Smooth muscle cell (in vitro differentiated cells): ENCODE data around the gene ERF. TPM values are rescaled to one million over a fixed set of nuclear protein-coding genes. Genes with fewer than 3 reads are reported as not detected.

Source experiments
- DNase-seq: peaks from one replicate; lab custom pipeline; 2025; ENCODE audit not compliant: unreplicated experiment; lab: John Stamatoyannopoulos, UW
- H2AFZ ChIP-seq: fragments of 200-600 bp; sonication (generic); 2 replicates; pipeline ENCODE4 v1.6.0; 2016; ENCODE audit warnings: antibody characterized with exemption, low read depth, mild to moderate bottlenecking
- H3F3A ChIP-seq: fragments of 200-600 bp; sonication (generic); 2 replicates; pipeline ENCODE4 v1.6.0; 2017; ENCODE audit warnings: antibody characterized with exemption, low read depth
- H3K27ac ChIP-seq: fragments of 200-600 bp; sonication (generic); 2 replicates; pipeline ENCODE4 v1.5.1; 2016; ENCODE audit warnings: low read depth, mild to moderate bottlenecking
- H3K27me3 ChIP-seq: fragments of 200-600 bp; sonication (generic); 2 replicates; pipeline ENCODE4 v1.6.1; 2016; ENCODE audit warnings: low read depth, mild to moderate bottlenecking
- H3K36me3 ChIP-seq: fragments of 200-600 bp; sonication (generic); 2 replicates; pipeline ENCODE4 v1.5.1; 2016; ENCODE audit warnings: low read depth
- H3K4me1 ChIP-seq: fragments of 200-600 bp; sonication (generic); 2 replicates; pipeline ENCODE4 v1.5.1; 2016; ENCODE audit warnings: low read depth
- H3K4me2 ChIP-seq: fragments of 200-600 bp; sonication (generic); 2 replicates; pipeline ENCODE4 v1.6.0; 2016; ENCODE audit warnings: mild to moderate bottlenecking
- H3K4me3 ChIP-seq: fragments of 200-600 bp; sonication (generic); 2 replicates; pipeline ENCODE4 v1.5.1; 2016; ENCODE audit warnings: mild to moderate bottlenecking
- H3K79me2 ChIP-seq: fragments of 200-600 bp; sonication (generic); 2 replicates; pipeline ENCODE4 v1.6.0; 2016; ENCODE audit warnings: low read depth, mild to moderate bottlenecking
- H3K9ac ChIP-seq: fragments of 200-600 bp; sonication (generic); 2 replicates; pipeline ENCODE4 v1.6.0; 2016; ENCODE audit warnings: low read depth
- H3K9me3 ChIP-seq: fragments of 200-600 bp; sonication (generic); replicated peaks from 2 replicates; pipeline ENCODE4 v1.5.1; 2016; ENCODE audit warnings: low read depth
- H4K20me1 ChIP-seq: fragments of 200-600 bp; sonication (generic); 2 replicates; pipeline ENCODE4 v1.6.0; 2016; ENCODE audit warnings: low read depth
- WGBS: methylation state at CpG from one replicate; pipeline ENCODE4 v1.1.7; 2016; ENCODE audit warnings: low lambda C conversion rate; 5-methylcytosine and 5-hydroxymethylcytosine counted together
- polyA plus RNA-seq: library from polyadenylated mRNA; unstranded; fragments of >200 nt; fragmentation: Nextera tagmentation; extraction: Ambion mirVana; gene quantifications from 2 replicates; pipeline ENCODE4 v1.2.1, GENCODE V29; 2016
- total RNA-seq: library from RNA; depleted of rRNA; stranded (reverse); fragments of >200 nt; gene quantifications from 2 replicates; pipeline ENCODE4 v1.2.3, GENCODE V29; 2014
- TF ChIP-seq, protein P1 (sequence below): fragments of 200-600 bp; sonication (generic); IDR thresholded peaks from 2 replicates; pipeline ENCODE4 v1.5.1; 2017; ENCODE audit warnings: borderline replicate concordance, mild to moderate bottlenecking, antibody characterized with exemption; ENCODE audit not compliant: insufficient read depth, poor library complexity, severe bottlenecking

The ERF gene
- total and polyA plus RNA-seq, 2 experiments from 2014 or later = 14.9 to 20.5 TPM

GRCh38 chr19:42255766-42256745 is 1.1 kb upstream of the ERF start:
- DNase-seq = no peak
- Histone ChIP-seq H3K4me2 (peak overlapping the region; percentile 100), H3K27ac (peak overlapping the region; percentile 97), H3K9me3 (no peaks in the 10 kb centered on the region), H3K27me3 (no peaks in the 10 kb centered on the region), H4K20me1 (peaks cover 25% of the 10 kb centered on the region), H2AFZ (peak overlapping the region; percentile 97), H3K4me3 (peak overlapping the region; percentile 98), H3F3A (peaks cover 5% of the 10 kb centered on the region), H3K36me3 (no peaks in the 10 kb centered on the region), H3K79me2 (peaks cover 39% of the 10 kb centered on the region), H3K4me1 (peaks cover 23% of the 10 kb centered on the region), H3K9ac (peak overlapping the region; percentile 59)
- WGBS = 12% methylated on average over 38 of the region's 38 CpGs
- TF ChIP-seq, protein P1, sequence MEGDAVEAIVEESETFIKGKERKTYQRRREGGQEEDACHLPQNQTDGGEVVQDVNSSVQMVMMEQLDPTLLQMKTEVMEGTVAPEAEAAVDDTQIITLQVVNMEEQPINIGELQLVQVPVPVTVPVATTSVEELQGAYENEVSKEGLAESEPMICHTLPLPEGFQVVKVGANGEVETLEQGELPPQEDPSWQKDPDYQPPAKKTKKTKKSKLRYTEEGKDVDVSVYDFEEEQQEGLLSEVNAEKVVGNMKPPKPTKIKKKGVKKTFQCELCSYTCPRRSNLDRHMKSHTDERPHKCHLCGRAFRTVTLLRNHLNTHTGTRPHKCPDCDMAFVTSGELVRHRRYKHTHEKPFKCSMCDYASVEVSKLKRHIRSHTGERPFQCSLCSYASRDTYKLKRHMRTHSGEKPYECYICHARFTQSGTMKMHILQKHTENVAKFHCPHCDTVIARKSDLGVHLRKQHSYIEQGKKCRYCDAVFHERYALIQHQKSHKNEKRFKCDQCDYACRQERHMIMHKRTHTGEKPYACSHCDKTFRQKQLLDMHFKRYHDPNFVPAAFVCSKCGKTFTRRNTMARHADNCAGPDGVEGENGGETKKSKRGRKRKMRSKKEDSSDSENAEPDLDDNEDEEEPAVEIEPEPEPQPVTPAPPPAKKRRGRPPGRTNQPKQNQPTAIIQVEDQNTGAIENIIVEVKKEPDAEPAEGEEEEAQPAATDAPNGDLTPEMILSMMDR = no peak

- TF ChIP-seq, protein P1 = no peak
- H3K4me2 ChIP-seq = peak overlapping the region; percentile 100
- no peaks in the 10 kb centered on the region for H3K27me3 ChIP-seq
- peaks cover 23% of the 10 kb centered on the region for H3K4me1 ChIP-seq
- peaks cover 5% of the 10 kb centered on the region for H3F3A ChIP-seq
- H3K36me3 ChIP-seq = no peaks in the 10 kb centered on the region
- H3K27ac ChIP-seq = peak overlapping the region; percentile 97
- 2% methylated on average over 51 of the region's 70 CpGs for WGBS
- peaks cover 43% of the 10 kb centered on the region for H4K20me1 ChIP-seq
- H3K9me3 ChIP-seq = no peaks in the 10 kb centered on the region
- H3K79me2 ChIP-seq = peaks cover 55% of the 10 kb centered on the region
- peak overlapping the region; percentile 98 for H3K4me3 ChIP-seq
- peak overlapping the region; percentile 98 for H3K9ac ChIP-seq
- DNase-seq = peak; percentile 55
- no peak overlapping the region for H2AFZ ChIP-seq
These were observed 659 bp downstream of the ERF start for GRCh38 chr19:42254089-42254849.

GRCh38 chr19:42253245-42254088 is 1.5 kb downstream of the ERF start:
- Histone ChIP-seq H2AFZ (no peak overlapping the region), H3K9me3 (no peaks in the 10 kb centered on the region), H3K27ac (peak overlapping the region; percentile 97), H3F3A (peaks cover 12% of the 10 kb centered on the region), H3K27me3 (no peaks in the 10 kb centered on the region), H3K4me3 (peak overlapping the region; percentile 98), H4K20me1 (peaks cover 51% of the 10 kb centered on the region), H3K36me3 (no peaks in the 10 kb centered on the region), H3K9ac (peak overlapping the region; percentile 98), H3K4me1 (peaks cover 23% of the 10 kb centered on the region), H3K4me2 (peak overlapping the region; percentile 100), H3K79me2 (peaks cover 61% of the 10 kb centered on the region)
- WGBS = 2% methylated on average over 16 of the region's 71 CpGs
- TF ChIP-seq, protein P1 = no peak
- no peak for DNase-seq
